ENCODE results near the gene BRD9. TPM values are rescaled to one million over a fixed set of nuclear protein-coding genes. Genes with fewer than 3 reads are reported as not detected.

BRD9 gene
- total and polyA plus RNA-seq, 12 donors: 11.3 to 39.5 (median 26.6) TPM

GRCh38 chr5:903756-904096 lies 11.1 kb upstream of the BRD9 start:
- intact Hi-C loops (cut with DNase I): no loop called here
- DNase-seq: peak in 1 of 7 donors; percentile 30

GRCh38 chr5:902129-902916 lies 9.7 kb upstream of the BRD9 start:
- 86 to 93% (median 91%) methylated on average over 13 to 16 of the region's 16 CpGs for WGBS, 4 donors
- peak in 1 of 7 donors; percentile 28 for DNase-seq
- no peaks in the 10 kb centered on the region for H3K9me3 ChIP-seq (replicated peaks in 1 of 3)
- no peak for TF ChIP-seq POLR2A (IDR thresholded peaks at IDR 0.05)
- no peak for TF ChIP-seq CTCF (IDR thresholded peaks at IDR 0.05)
- no peak overlapping the region for H3K4me3 ChIP-seq
- H3K27me3 ChIP-seq: no peaks in the 10 kb centered on the region
- H3K36me3 ChIP-seq (replicated peaks in 1 of 2): no peaks in the 10 kb centered on the region
- H3K4me1 ChIP-seq (replicated peaks in 1 of 2): no peaks in the 10 kb centered on the region
- H3K27ac ChIP-seq: no peak overlapping the region
- intact Hi-C loops (cut with DNase I): no loop called here

More at GRCh38 chr5:903756-904096, 11.1 kb upstream of the BRD9 start:
- H3K36me3 ChIP-seq (replicated peaks in 1 of 2): no peaks in the 10 kb centered on the region
- no peak overlapping the region for H3K4me3 ChIP-seq
- H3K27ac ChIP-seq: no peak overlapping the region
- H3K4me1 ChIP-seq (replicated peaks in 1 of 2): no peaks in the 10 kb centered on the region
- H3K9me3 ChIP-seq (replicated peaks in 1 of 3): no peaks in the 10 kb centered on the region
- TF ChIP-seq CTCF (IDR thresholded peaks at IDR 0.05): no peak
- no peak for TF ChIP-seq POLR2A (IDR thresholded peaks at IDR 0.05)
- WGBS, 4 donors: 85 to 97% (median 92%) methylated on average over 6 of the region's 6 CpGs
- H3K27me3 ChIP-seq: no peaks in the 10 kb centered on the region

GRCh38 chr5:900781-901180 lies 8.2 kb upstream of the BRD9 start:
- intact Hi-C loops (cut with DNase I): loop anchor here in 1 of 2 donors (2.0 kb wide), 1 partner anchor 230 kb away; no protein-coding TSS in a partner anchor
- H3K27me3 ChIP-seq: no peaks in the 10 kb centered on the region
- DNase-seq: no peak
- WGBS, 4 donors: 83 to 92% (median 87%) methylated on average over 4 of the region's 4 CpGs
- TF ChIP-seq CTCF (IDR thresholded peaks at IDR 0.05) (no peak), POLR2A (IDR thresholded peaks at IDR 0.05) (no peak)
- no peaks in the 10 kb centered on the region for H3K9me3 ChIP-seq (replicated peaks in 1 of 3)
- H3K4me1 ChIP-seq (replicated peaks in 1 of 2): no peaks in the 10 kb centered on the region
- no peaks in the 10 kb centered on the region for H3K36me3 ChIP-seq (replicated peaks in 1 of 2)
- no peak overlapping the region for H3K4me3 ChIP-seq
- H3K27ac ChIP-seq: no peak overlapping the region

- Histone ChIP-seq H3K36me3 (replicated peaks in 1 of 2) (peaks cover 0 to 18% of the 10 kb centered on the region in 2 donors), H3K27me3 (no peaks in the 10 kb centered on the region), H3K27ac (no peak overlapping the region), H3K4me3 (no peak overlapping the region), H3K9me3 (replicated peaks in 1 of 3) (no peaks in the 10 kb centered on the region), H3K4me1 (replicated peaks in 1 of 2) (peaks cover 8 to 17% of the 10 kb centered on the region in 2 donors)
- WGBS, 4 donors: 83 to 92% (median 88%) methylated on average over 4 to 9 of the region's 9 CpGs
- no peak for TF ChIP-seq POLR2A (IDR thresholded peaks at IDR 0.05)
- no peak for TF ChIP-seq CTCF (IDR thresholded peaks at IDR 0.05)
- intact Hi-C loops (cut with DNase I): loop anchor here in 1 of 2 donors (10.0 kb wide), 1 partner anchor 419 kb away; no protein-coding TSS in a partner anchor
- no peak for DNase-seq
Observed at GRCh38 chr5:893711-894110, 1.1 kb upstream of the BRD9 start.

All from adrenal gland (tissue), 12 donors.